ENCODE measurements around the gene IPO11. TPM values are rescaled to one million over a fixed set of nuclear protein-coding genes. Genes with fewer than 3 reads are reported as not detected.

IPO11 gene
- total RNA-seq, 1 experiment from 2014 or later = 66.5 TPM

- Histone ChIP-seq H3K4me1 (ENCODE audit: insufficient read depth, low read length, poor library complexity, severe bottlenecking) (no peaks in the 10 kb centered on the region), H3K36me3 (ENCODE audit: insufficient read depth, low read length, poor library complexity, severe bottlenecking) (no peaks in the 10 kb centered on the region), H3K9me3 (ENCODE audit: low read depth, low read length, poor library complexity, severe bottlenecking) (no peaks in the 10 kb centered on the region), H3K27ac (ENCODE audit: low read depth, low read length, poor library complexity, severe bottlenecking) (no peak overlapping the region), H3K27me3 (replicated peaks; ENCODE audit: insufficient read depth, low read depth, low read length, poor library complexity) (no peaks in the 10 kb centered on the region), H3K4me3 (ENCODE audit: low read depth, low read length, poor library complexity, severe bottlenecking) (no peak overlapping the region)
- no TSS peak for BruUV-seq (replicated peaks)
- CTCF ChIA-PET = no interaction called here
- intact Hi-C loops (cut with micrococcal nuclease; ENCODE audit: unreplicated experiment) = no loop called here
- TF ChIP-seq EZH2 (IDR thresholded peaks at IDR 0.05; ENCODE audit: borderline replicate concordance, low read depth, low read length, poor library complexity, severe bottlenecking) = no peak
- no peak for DNase-seq (ENCODE audit: low spot score)
- POLR2A ChIA-PET (ENCODE audit: low non-redundant PET) = no interaction called here
These were observed 121.0 kb downstream of the IPO11 start for GRCh38 chr5:62533597-62533996.

- no peak overlapping the region for H3K27ac ChIP-seq (ENCODE audit: low read depth, low read length, poor library complexity, severe bottlenecking)
- no peaks in the 10 kb centered on the region for H3K9me3 ChIP-seq (ENCODE audit: low read depth, low read length, poor library complexity, severe bottlenecking)
- ChIA-PET CTCF (no interaction called here), POLR2A (ENCODE audit: low non-redundant PET) (no interaction called here)
- BruUV-seq (replicated peaks) = no TSS peak
- intact Hi-C loops (cut with micrococcal nuclease; ENCODE audit: unreplicated experiment) = no loop called here
- H3K4me1 ChIP-seq (ENCODE audit: insufficient read depth, low read length, poor library complexity, severe bottlenecking) = no peaks in the 10 kb centered on the region
- no peaks in the 10 kb centered on the region for H3K27me3 ChIP-seq (replicated peaks; ENCODE audit: insufficient read depth, low read depth, low read length, poor library complexity)
- H3K4me3 ChIP-seq (ENCODE audit: low read depth, low read length, poor library complexity, severe bottlenecking) = no peak overlapping the region
- no peak for TF ChIP-seq EZH2 (IDR thresholded peaks at IDR 0.05; ENCODE audit: borderline replicate concordance, low read depth, low read length, poor library complexity, severe bottlenecking)
- no peak for TF ChIP-seq CTCF (conservative IDR thresholded peaks at IDR 0.05; ENCODE audit: low read depth, low read length)
- DNase-seq (ENCODE audit: low spot score) = no peak
- H3K36me3 ChIP-seq (ENCODE audit: insufficient read depth, low read length, poor library complexity, severe bottlenecking) = no peaks in the 10 kb centered on the region
These were observed 122.1 kb downstream of the IPO11 start for GRCh38 chr5:62534461-62535236.

- H3K27ac ChIP-seq (ENCODE audit: low read depth, low read length, poor library complexity, severe bottlenecking) = no peak overlapping the region
- ChIA-PET CTCF (no interaction called here), POLR2A (ENCODE audit: low non-redundant PET) (no interaction called here)
- intact Hi-C loops (cut with micrococcal nuclease; ENCODE audit: unreplicated experiment) = no loop called here
- DNase-seq (ENCODE audit: low spot score) = no peak
- no peaks in the 10 kb centered on the region for H3K4me1 ChIP-seq (ENCODE audit: insufficient read depth, low read length, poor library complexity, severe bottlenecking)
- no TSS peak for BruUV-seq (replicated peaks)
- H3K4me3 ChIP-seq (ENCODE audit: low read depth, low read length, poor library complexity, severe bottlenecking) = no peak overlapping the region
- H3K27me3 ChIP-seq (replicated peaks; ENCODE audit: insufficient read depth, low read depth, low read length, poor library complexity) = no peaks in the 10 kb centered on the region
- H3K36me3 ChIP-seq (ENCODE audit: insufficient read depth, low read length, poor library complexity, severe bottlenecking) = no peaks in the 10 kb centered on the region
- TF ChIP-seq CTCF (conservative IDR thresholded peaks at IDR 0.05; ENCODE audit: low read depth, low read length) (no peak), EZH2 (IDR thresholded peaks at IDR 0.05; ENCODE audit: borderline replicate concordance, low read depth, low read length, poor library complexity, severe bottlenecking) (no peak)
- H3K9me3 ChIP-seq (ENCODE audit: low read depth, low read length, poor library complexity, severe bottlenecking) = no peaks in the 10 kb centered on the region
These were observed 123.7 kb downstream of the IPO11 start for GRCh38 chr5:62536232-62536631.

- Histone ChIP-seq H3K36me3 (ENCODE audit: insufficient read depth, low read length, poor library complexity, severe bottlenecking) (no peaks in the 10 kb centered on the region), H3K27ac (ENCODE audit: low read depth, low read length, poor library complexity, severe bottlenecking) (no peak overlapping the region), H3K4me3 (ENCODE audit: low read depth, low read length, poor library complexity, severe bottlenecking) (no peak overlapping the region), H3K9me3 (ENCODE audit: low read depth, low read length, poor library complexity, severe bottlenecking) (no peaks in the 10 kb centered on the region), H3K4me1 (ENCODE audit: insufficient read depth, low read length, poor library complexity, severe bottlenecking) (no peaks in the 10 kb centered on the region), H3K27me3 (replicated peaks; ENCODE audit: insufficient read depth, low read depth, low read length, poor library complexity) (no peaks in the 10 kb centered on the region)
- POLR2A ChIA-PET (ENCODE audit: low non-redundant PET) = no interaction called here
- TF ChIP-seq EZH2 (IDR thresholded peaks at IDR 0.05; ENCODE audit: borderline replicate concordance, low read depth, low read length, poor library complexity, severe bottlenecking) = no peak
- TF ChIP-seq CTCF (conservative IDR thresholded peaks at IDR 0.05; ENCODE audit: low read depth, low read length) = no peak
- intact Hi-C loops (cut with micrococcal nuclease; ENCODE audit: unreplicated experiment) = no loop called here
- CTCF ChIA-PET = no interaction called here
- DNase-seq (ENCODE audit: low spot score) = no peak
- BruUV-seq (replicated peaks) = no TSS peak
These were observed 124.2 kb downstream of the IPO11 start for GRCh38 chr5:62536783-62537182.

Data from A673 (cell line).